ENCODE measurements around the gene KIRREL3. TPM values are rescaled to one million over a fixed set of nuclear protein-coding genes. Genes with fewer than 3 reads are reported as not detected.

KIRREL3 gene
- total and polyA plus RNA-seq, 2 of the 8 experiments (the other 6 are each of a cell fraction or from before 2014, with no cell fraction given) = 0.29 to 0.32 TPM

DNA sequence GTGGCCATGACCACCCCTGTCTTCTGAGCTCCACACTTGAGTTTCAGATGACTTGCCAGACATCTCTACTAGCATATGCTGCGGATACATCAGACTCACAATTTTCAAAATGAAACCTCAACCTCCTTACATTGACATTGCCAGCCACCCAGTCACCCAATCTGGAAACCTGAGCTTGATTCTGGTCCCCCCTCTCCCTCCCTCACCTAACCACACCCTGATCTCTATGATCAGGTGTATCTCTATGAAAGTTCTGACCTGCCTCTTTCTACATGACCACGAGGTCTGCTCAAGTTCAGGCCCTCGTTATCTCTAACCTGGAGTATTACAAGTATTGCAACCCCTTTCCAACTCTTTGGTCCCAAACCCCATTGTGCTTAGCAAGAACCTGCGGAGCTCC lies 254.1 kb downstream of the KIRREL3 start:
- no peaks in the 10 kb centered on the region for H3K27me3 ChIP-seq (replicated peaks in 1 of 4; ENCODE audit: control insufficient read depth in 3 of 4, extremely low read depth in 1 of 4, insufficient read depth in 3 of 4, low read length in 3 of 4)
- H2AFZ ChIP-seq (ENCODE audit: low read length) = no peak overlapping the region
- H4K5ac ChIP-seq (ENCODE audit: insufficient read length, low read depth, low read length) = no peak overlapping the region
- no peak for FAIRE-seq
- H3K79me2 ChIP-seq (ENCODE audit: control insufficient read depth in 1 of 2, insufficient read depth in 2 of 2, low read length in 2 of 2) = no peaks in the 10 kb centered on the region
- WGBS, 2 experiments (ENCODE audit: extremely low coverage in 1 of 2, insufficient coverage in 1 of 2, insufficient read length in 1 of 2, insufficient replicate concordance in 2 of 2, low coverage in 1 of 2, low lambda C conversion rate in 2 of 2, missing lambda C conversion rate in 1 of 2) = 96% methylated on average over 4 of the region's 4 CpGs; no CpG with 5 or more reads in 1 of the 2 experiments
- H4K8ac ChIP-seq (ENCODE audit: extremely low read depth, insufficient read depth, low read length) = no peak overlapping the region
- H3K9ac ChIP-seq (replicated peaks in 1 of 4; ENCODE audit: extremely low read depth in 1 of 4, low read depth in 3 of 4, low read length in 3 of 4) = no peak overlapping the region
- H2BK20ac ChIP-seq (ENCODE audit: low read length) = no peak overlapping the region
- no peak overlapping the region for H2BK12ac ChIP-seq (ENCODE audit: low read depth, low read length)
- H3K79me1 ChIP-seq (ENCODE audit: low read depth, low read length) = no peaks in the 10 kb centered on the region
- H3K9me3 ChIP-seq (ENCODE audit: insufficient read depth in 2 of 2, low read depth in 1 of 2, low read length in 1 of 2) = no peaks in the 10 kb centered on the region
- CTCF ChIA-PET (ENCODE audit: partially characterized antibody) = interaction anchor here (1.3 to 2.4 kb wide), 4 partner anchors 10 to 30 kb away, joined by 3 to 7 read pairs (median 4); no protein-coding TSS in a partner anchor
- no peaks in the 10 kb centered on the region for H3K23me2 ChIP-seq (ENCODE audit: low read depth, low read length)
- H3K4me3 ChIP-seq (ENCODE audit: extremely low read depth in 1 of 4, insufficient read depth in 2 of 4, low read depth in 3 of 4, low read length in 4 of 4) = no peak overlapping the region
- H2BK120ac ChIP-seq (replicated peaks; ENCODE audit: low read depth, low read length) = no peak overlapping the region
- no peak overlapping the region for H3K27ac ChIP-seq (ENCODE audit: low read depth, low read length)
- TF ChIP-seq POU5F1 (IDR thresholded peaks at IDR 0.05; ENCODE audit: low read depth, low read length) = no peak
- TF ChIP-seq, protein P1, sequence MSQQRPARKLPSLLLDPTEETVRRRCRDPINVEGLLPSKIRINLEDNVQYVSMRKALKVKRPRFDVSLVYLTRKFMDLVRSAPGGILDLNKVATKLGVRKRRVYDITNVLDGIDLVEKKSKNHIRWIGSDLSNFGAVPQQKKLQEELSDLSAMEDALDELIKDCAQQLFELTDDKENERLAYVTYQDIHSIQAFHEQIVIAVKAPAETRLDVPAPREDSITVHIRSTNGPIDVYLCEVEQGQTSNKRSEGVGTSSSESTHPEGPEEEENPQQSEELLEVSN (IDR thresholded peaks at IDR 0.05) = no peak
- TF ChIP-seq YY1 (IDR thresholded peaks at IDR 0.05; ENCODE audit: low read depth, low read length) = no peak
- TF ChIP-seq SIX5 (IDR thresholded peaks at IDR 0.05; ENCODE audit: low read depth, low read length) = no peak
- no peak for TF ChIP-seq CREB1 (IDR thresholded peaks at IDR 0.05)
- no peaks in the 10 kb centered on the region for H4K20me1 ChIP-seq (replicated peaks in 1 of 2; ENCODE audit: control insufficient read depth in 1 of 2, insufficient read depth in 2 of 2, low read length in 2 of 2)
- no peak overlapping the region for H3K56ac ChIP-seq (replicated peaks; ENCODE audit: insufficient read length, low read depth, low read length)
- H3K36me3 ChIP-seq (ENCODE audit: control insufficient read depth in 2 of 4, insufficient read depth in 4 of 4, low read length in 3 of 4) = no peaks in the 10 kb centered on the region
- no peak overlapping the region for H4K91ac ChIP-seq (replicated peaks; ENCODE audit: insufficient read length, low read length)
- POLR2A ChIA-PET (ENCODE audit: partially characterized antibody) = no interaction called here
- H3K4ac ChIP-seq (replicated peaks; ENCODE audit: insufficient read length, low read depth, low read length) = no peak overlapping the region
- H3K14ac ChIP-seq (ENCODE audit: insufficient read length) = no peak overlapping the region
- no peak overlapping the region for H3K23ac ChIP-seq (ENCODE audit: insufficient read length)
- no peak overlapping the region for H2BK5ac ChIP-seq (ENCODE audit: low read depth, low read length)
- no peak overlapping the region for H3K18ac ChIP-seq (ENCODE audit: extremely low read depth, low read length)
- peaks cover 0 to 4% (median 0%) of the 10 kb centered on the region in 4 experiments; a peak in 1 of 7 replicates for H3K4me1 ChIP-seq (replicated peaks in 1 of 4; ENCODE audit: control insufficient read depth in 3 of 4, insufficient read depth in 4 of 4, low read length in 3 of 4)
- no peak overlapping the region for H2AK5ac ChIP-seq (ENCODE audit: low read depth, low read length)
- no peak overlapping the region for H2BK15ac ChIP-seq (ENCODE audit: low read length)
- DNase-seq (ENCODE audit: low read depth in 1 of 2, low spot score in 2 of 2) = no peak
- no peak overlapping the region for H3K4me2 ChIP-seq (ENCODE audit: insufficient read depth in 1 of 2, low read depth in 2 of 2, low read length in 2 of 2)

Data from H1 (cell line).